A673 (cell line): ENCODE measurements around the gene FAHD2A. TPM values are rescaled to one million over a fixed set of nuclear protein-coding genes. Genes with fewer than 3 reads are reported as not detected.
"Not testable (repeated sequence)": the region's sequence is repeated elsewhere in the genome, so short reads cannot be mapped to it uniquely, and the experiment has no call there.

Experiments used
- BruUV-seq: library from RNA; stranded (reverse); fragments of 400-500 nt; replicated peaks from 2 replicates; lab custom pipeline; 2021; lab: Mats Ljungman, UMichigan
- CTCF ChIA-PET: fragments of 300-600 bp; sonication (Branson Sonifier 250); formaldehyde crosslinking; loops from one replicate; lab custom pipeline; 2022; ENCODE audit warnings: antibody characterized with exemption; lab: Charles Lee
- POLR2A ChIA-PET: fragments of 300-600 bp; sonication (Branson Sonifier 250); formaldehyde crosslinking; loops from one replicate; lab custom pipeline; 2022; ENCODE audit warnings: antibody characterized with exemption; ENCODE audit not compliant: low non-redundant PET; lab: Charles Lee
- DNase-seq: peaks from one replicate; pipeline ENCODE4 v3.0.0-alpha.2; 2015; ENCODE audit warnings: low spot score
- H3K27ac ChIP-seq: fragments of 200-600 bp; sonication (generic); 2 replicates; pipeline ENCODE4 v1.5.1; 2016; ENCODE audit warnings: mixed run types, low read depth, mild to moderate bottlenecking, mixed read lengths, antibody characterized with exemption, low read length; ENCODE audit not compliant: poor library complexity, severe bottlenecking
- H3K27me3 ChIP-seq: fragments of 200-600 bp; sonication (generic); replicated peaks from 2 replicates; pipeline ENCODE4 v1.6.1; 2017; ENCODE audit warnings: mixed run types, low read depth, mild to moderate bottlenecking, mixed read lengths, antibody characterized with exemption, low read length; ENCODE audit not compliant: insufficient read depth, poor library complexity
- H3K36me3 ChIP-seq: fragments of 200-600 bp; sonication (generic); 2 replicates; pipeline ENCODE4 v1.6.1; 2016; ENCODE audit warnings: mixed run types, mild to moderate bottlenecking, mixed read lengths, antibody characterized with exemption, low read length; ENCODE audit not compliant: insufficient read depth, poor library complexity, severe bottlenecking
- H3K4me1 ChIP-seq: fragments of 200-600 bp; sonication (generic); 2 replicates; pipeline ENCODE4 v1.6.1; 2017; ENCODE audit warnings: mixed run types, mild to moderate bottlenecking, mixed read lengths, antibody characterized with exemption, low read length; ENCODE audit not compliant: insufficient read depth, poor library complexity, severe bottlenecking
- H3K4me3 ChIP-seq: fragments of 200-600 bp; sonication (generic); 2 replicates; pipeline ENCODE4 v1.5.1; 2016; ENCODE audit warnings: low read depth, mixed run types, mild to moderate bottlenecking, mixed read lengths, low read length; ENCODE audit not compliant: poor library complexity, severe bottlenecking
- H3K9me3 ChIP-seq: fragments of 200-600 bp; sonication (generic); 2 replicates; pipeline ENCODE4 v1.6.1; 2016; ENCODE audit warnings: mixed run types, low read depth, mild to moderate bottlenecking, mixed read lengths, antibody characterized with exemption, low read length; ENCODE audit not compliant: poor library complexity, severe bottlenecking
- EZH2 ChIP-seq: fragments of 200-600 bp; sonication (generic); IDR thresholded peaks from 2 replicates; pipeline ENCODE4 v1.6.1; 2017; ENCODE audit warnings: borderline replicate concordance, low read depth, mild to moderate bottlenecking, mixed read lengths, antibody characterized with exemption, low read length; ENCODE audit not compliant: poor library complexity, severe bottlenecking
- intact Hi-C: fragments of 100-400 bp; cut with micrococcal nuclease; formaldehyde crosslinking; loops from one replicate; pipeline ENCODE4 v1.10.0; 2022; ENCODE audit not compliant: unreplicated experiment
- total RNA-seq: library from RNA; stranded (reverse); gene quantifications from 2 replicates; pipeline ENCODE4 v1.2.3, GENCODE V29; 2021
- TF ChIP-seq, protein P1 (sequence below): fragments of 300-800, 200-600 bp; sonication (generic); conservative IDR thresholded peaks from 2 replicates; pipeline ENCODE4 v1.5.1; 2017; ENCODE audit warnings: low read depth, mild to moderate bottlenecking, antibody characterized with exemption, low read length, moderate library complexity, mixed read lengths

FAHD2A gene
- total RNA-seq, 1 experiment from 2014 or later, result 28.9 TPM

- no peak for DNase-seq
- Histone ChIP-seq H3K4me3 (no peak overlapping the region), H3K27ac (no peak overlapping the region), H3K9me3 (no peaks in the 10 kb centered on the region), H3K36me3 (no peaks in the 10 kb centered on the region), H3K4me1 (no peaks in the 10 kb centered on the region), H3K27me3 (no peaks in the 10 kb centered on the region)
- CTCF ChIA-PET, result no interaction called here
- POLR2A ChIA-PET, result no interaction called here
- BruUV-seq, result no TSS peak
- intact Hi-C loops, result no loop called here
- TF ChIP-seq EZH2, result no peak
- TF ChIP-seq, protein P1, sequence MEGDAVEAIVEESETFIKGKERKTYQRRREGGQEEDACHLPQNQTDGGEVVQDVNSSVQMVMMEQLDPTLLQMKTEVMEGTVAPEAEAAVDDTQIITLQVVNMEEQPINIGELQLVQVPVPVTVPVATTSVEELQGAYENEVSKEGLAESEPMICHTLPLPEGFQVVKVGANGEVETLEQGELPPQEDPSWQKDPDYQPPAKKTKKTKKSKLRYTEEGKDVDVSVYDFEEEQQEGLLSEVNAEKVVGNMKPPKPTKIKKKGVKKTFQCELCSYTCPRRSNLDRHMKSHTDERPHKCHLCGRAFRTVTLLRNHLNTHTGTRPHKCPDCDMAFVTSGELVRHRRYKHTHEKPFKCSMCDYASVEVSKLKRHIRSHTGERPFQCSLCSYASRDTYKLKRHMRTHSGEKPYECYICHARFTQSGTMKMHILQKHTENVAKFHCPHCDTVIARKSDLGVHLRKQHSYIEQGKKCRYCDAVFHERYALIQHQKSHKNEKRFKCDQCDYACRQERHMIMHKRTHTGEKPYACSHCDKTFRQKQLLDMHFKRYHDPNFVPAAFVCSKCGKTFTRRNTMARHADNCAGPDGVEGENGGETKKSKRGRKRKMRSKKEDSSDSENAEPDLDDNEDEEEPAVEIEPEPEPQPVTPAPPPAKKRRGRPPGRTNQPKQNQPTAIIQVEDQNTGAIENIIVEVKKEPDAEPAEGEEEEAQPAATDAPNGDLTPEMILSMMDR, result no peak
These were observed 8.6 kb upstream of the FAHD2A start for GRCh38 chr2:95393901-95394300.

GRCh38 chr2:95399061-95399460 lies 3.4 kb upstream of the FAHD2A start:
- Histone ChIP-seq H3K4me1 (no peaks in the 10 kb centered on the region), H3K4me3 (no peak overlapping the region), H3K9me3 (no peaks in the 10 kb centered on the region), H3K27me3 (no peaks in the 10 kb centered on the region), H3K27ac (no peak overlapping the region), H3K36me3 (no peaks in the 10 kb centered on the region)
- BruUV-seq, result no TSS peak
- intact Hi-C loops, result no loop called here
- ChIA-PET POLR2A (no interaction called here), CTCF (no interaction called here)
- no peak for DNase-seq
- TF ChIP-seq EZH2, result no peak
- TF ChIP-seq, protein P1, result no peak

DNA sequence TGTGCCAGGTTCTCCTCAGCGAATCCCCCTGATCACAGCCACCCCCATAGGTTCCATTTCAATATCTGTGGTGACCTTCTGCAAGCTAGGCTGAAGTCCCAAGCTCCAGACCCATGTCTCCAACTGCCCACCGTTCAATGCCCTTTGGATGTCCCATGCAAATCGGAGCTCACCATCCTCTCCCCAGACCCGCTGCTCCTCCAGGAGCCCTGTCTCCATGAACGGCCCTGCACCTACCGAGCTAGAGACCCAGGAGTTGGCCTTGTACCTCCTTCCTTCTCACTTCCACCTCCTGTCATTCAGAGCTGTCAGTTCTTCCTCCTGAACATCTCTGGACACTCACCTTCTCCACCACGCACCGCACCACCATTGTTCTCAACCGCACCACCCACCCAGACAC lies 1.0 kb upstream of the FAHD2A start:
- ChIA-PET POLR2A (no interaction called here), CTCF (no interaction called here)
- no TSS peak for BruUV-seq
- Histone ChIP-seq H3K36me3 (no peaks in the 10 kb centered on the region), H3K4me1 (no peaks in the 10 kb centered on the region), H3K27me3 (no peaks in the 10 kb centered on the region), H3K9me3 (no peaks in the 10 kb centered on the region), H3K27ac (no peak overlapping the region), H3K4me3 (peak overlapping the region; percentile 99)
- TF ChIP-seq, protein P1, result no peak
- TF ChIP-seq EZH2, result no peak
- intact Hi-C loops, result loop anchor here (5.0 kb wide), 1 partner anchor 326 kb away; no protein-coding TSS in a partner anchor
- no peak for DNase-seq

DNA sequence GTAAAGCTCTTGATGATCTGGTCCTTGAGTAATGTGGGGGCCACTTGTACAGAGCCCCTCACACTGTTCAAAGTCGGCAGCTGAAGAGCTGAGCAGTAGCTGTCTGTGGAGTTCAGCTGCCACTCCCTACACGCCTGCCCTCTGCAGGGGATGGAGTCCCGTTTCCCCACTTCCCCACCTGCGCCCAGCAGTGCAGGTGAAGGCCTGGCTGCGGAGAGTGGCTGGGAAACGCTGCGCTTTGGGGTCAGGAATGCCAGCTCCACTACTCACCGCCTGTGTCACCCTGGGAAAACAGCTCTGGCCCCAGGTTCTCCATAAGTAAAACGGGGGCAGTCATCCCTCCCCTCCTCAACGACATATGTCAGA lies 521 bp upstream of the FAHD2A start:
- POLR2A ChIA-PET, H3K9me3 ChIP-seq, H3K4me1 ChIP-seq, DNase-seq, CTCF ChIA-PET, H3K36me3 ChIP-seq, H3K27me3 ChIP-seq: not testable (repeated sequence)
- peak overlapping the region; percentile 90 for H3K27ac ChIP-seq
- TSS peak; percentile 52 for BruUV-seq
- intact Hi-C loops, result loop anchor here (5.0 kb wide), 1 partner anchor 325 kb away; no protein-coding TSS in a partner anchor
- peak overlapping the region; percentile 99 for H3K4me3 ChIP-seq
